ENCODE data around the gene REEP6. TPM values are rescaled to one million over a fixed set of nuclear protein-coding genes. Genes with fewer than 3 reads are reported as not detected.

The REEP6 gene
- total and polyA plus RNA-seq, 10 donors: 0.65 to 2.6 (median 1.6) TPM; not detected in 1

DNA sequence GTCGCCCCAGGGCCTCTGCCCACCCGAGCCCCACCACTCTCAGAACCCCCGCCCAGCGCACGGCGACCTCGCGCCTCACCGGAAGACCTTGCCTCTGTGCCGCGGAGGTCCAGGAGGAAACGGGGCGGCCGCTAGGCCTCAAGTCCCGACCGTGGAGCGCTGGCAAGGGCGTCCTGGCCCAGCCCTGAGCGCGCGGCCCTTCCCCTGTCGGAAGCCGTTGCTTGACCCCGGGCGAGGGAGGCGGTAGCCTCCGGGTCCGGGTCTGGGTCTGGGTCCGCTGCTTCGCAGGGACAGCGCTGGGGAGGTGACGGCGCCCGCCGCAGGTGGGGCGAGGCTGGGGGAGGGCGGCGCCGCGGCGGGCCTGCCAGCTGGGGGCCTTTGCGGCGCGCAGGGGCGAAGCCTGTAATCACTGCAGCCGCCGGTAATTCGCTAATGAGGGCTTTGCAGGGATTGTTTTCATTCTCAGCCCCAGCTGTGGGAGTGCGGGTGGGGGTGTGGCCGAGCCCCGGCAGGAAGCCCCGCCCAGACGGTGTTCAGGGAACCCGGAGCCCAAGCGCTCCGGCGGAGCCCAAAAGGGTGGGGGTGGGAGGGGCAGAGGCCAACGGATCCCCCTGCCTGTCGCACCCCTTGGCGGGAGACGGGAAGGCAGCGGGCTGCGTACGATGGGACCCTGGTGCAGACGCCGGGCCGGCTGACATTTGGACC lies 20.5 kb upstream of the REEP6 start:
- TF ChIP-seq POLR2AphosphoS5 (IDR thresholded peaks at IDR 0.05) (peak; percentile 17 to 59 (median 24)), POLR2A (IDR thresholded peaks at IDR 0.05) (no peak)
- peaks cover 0 to 33% (median 13%) of the 10 kb centered on the region in 6 donors for H3K36me3 ChIP-seq
- peak; percentile 90 for DNase-seq
- peak overlapping the region; percentile 33 to 72 (median 46) for H3K4me3 ChIP-seq
- peaks cover 21 to 87% (median 75%) of the 10 kb centered on the region in 7 donors for H3K27me3 ChIP-seq (replicated peaks in 1 of 7)
- H3K27ac ChIP-seq: peak overlapping the region in 1 of 8 donors; percentile 3
- intact Hi-C loops (cut with DNase I; ENCODE audit: low total_unique reads): no loop called here
- H3K4me1 ChIP-seq: peaks cover 50 to 97% (median 72%) of the 10 kb centered on the region in 6 donors
- 0 to 1% (median 1%) methylated on average over 10 to 67 of the region's 67 CpGs for WGBS, 5 donors
- H3K9me3 ChIP-seq: no peaks in the 10 kb centered on the region

- H3K27ac ChIP-seq: no peak overlapping the region
- intact Hi-C loops (cut with DNase I; ENCODE audit: low total_unique reads): no loop called here
- H3K27me3 ChIP-seq (replicated peaks in 1 of 7): peaks cover 21 to 81% (median 69%) of the 10 kb centered on the region in 7 donors
- H3K4me3 ChIP-seq: peak overlapping the region; percentile 33 to 72 (median 46)
- 6 to 10% (median 8%) methylated on average over 25 to 28 of the region's 28 CpGs for WGBS, 5 donors
- TF ChIP-seq POLR2AphosphoS5 (IDR thresholded peaks at IDR 0.05) (peak in 1 of 3 donors; percentile 8), POLR2A (IDR thresholded peaks at IDR 0.05) (no peak)
- TF ChIP-seq, protein P1, sequence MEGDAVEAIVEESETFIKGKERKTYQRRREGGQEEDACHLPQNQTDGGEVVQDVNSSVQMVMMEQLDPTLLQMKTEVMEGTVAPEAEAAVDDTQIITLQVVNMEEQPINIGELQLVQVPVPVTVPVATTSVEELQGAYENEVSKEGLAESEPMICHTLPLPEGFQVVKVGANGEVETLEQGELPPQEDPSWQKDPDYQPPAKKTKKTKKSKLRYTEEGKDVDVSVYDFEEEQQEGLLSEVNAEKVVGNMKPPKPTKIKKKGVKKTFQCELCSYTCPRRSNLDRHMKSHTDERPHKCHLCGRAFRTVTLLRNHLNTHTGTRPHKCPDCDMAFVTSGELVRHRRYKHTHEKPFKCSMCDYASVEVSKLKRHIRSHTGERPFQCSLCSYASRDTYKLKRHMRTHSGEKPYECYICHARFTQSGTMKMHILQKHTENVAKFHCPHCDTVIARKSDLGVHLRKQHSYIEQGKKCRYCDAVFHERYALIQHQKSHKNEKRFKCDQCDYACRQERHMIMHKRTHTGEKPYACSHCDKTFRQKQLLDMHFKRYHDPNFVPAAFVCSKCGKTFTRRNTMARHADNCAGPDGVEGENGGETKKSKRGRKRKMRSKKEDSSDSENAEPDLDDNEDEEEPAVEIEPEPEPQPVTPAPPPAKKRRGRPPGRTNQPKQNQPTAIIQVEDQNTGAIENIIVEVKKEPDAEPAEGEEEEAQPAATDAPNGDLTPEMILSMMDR (IDR thresholded peaks at IDR 0.05 in 8 of 11, conservative IDR thresholded peaks at IDR 0.05 in 3 of 11): no peak
- no peaks in the 10 kb centered on the region for H3K9me3 ChIP-seq
- peaks cover 47 to 97% (median 66%) of the 10 kb centered on the region in 6 donors for H3K4me1 ChIP-seq
- no peak for DNase-seq
- H3K36me3 ChIP-seq: peaks cover 0 to 36% (median 16%) of the 10 kb centered on the region in 6 donors
Measured at GRCh38 chr19:1471010-1471514, 19.9 kb upstream of the REEP6 start.

- intact Hi-C loops (cut with DNase I; ENCODE audit: low total_unique reads): no loop called here
- Histone ChIP-seq H3K9me3 (no peaks in the 10 kb centered on the region), H3K4me3 (peak overlapping the region in 5 of 8 donors; percentile 43 to 72 (median 47)), H3K27ac (no peak overlapping the region), H3K4me1 (peaks cover 43 to 96% (median 63%) of the 10 kb centered on the region in 6 donors), H3K27me3 (replicated peaks in 1 of 7) (peaks cover 21 to 75% (median 64%) of the 10 kb centered on the region in 7 donors), H3K36me3 (peaks cover 0 to 36% (median 21%) of the 10 kb centered on the region in 6 donors)
- TF ChIP-seq POLR2A (IDR thresholded peaks at IDR 0.05) (no peak), POLR2AphosphoS5 (IDR thresholded peaks at IDR 0.05) (peak in 1 of 3 donors; percentile 4)
- TF ChIP-seq, protein P1 (IDR thresholded peaks at IDR 0.05 in 8 of 11, conservative IDR thresholded peaks at IDR 0.05 in 3 of 11): no peak
- DNase-seq: no peak
- 21 to 39% (median 24%) methylated on average over 16 to 24 of the region's 24 CpGs for WGBS, 5 donors
Measured at GRCh38 chr19:1471515-1472160, 19.3 kb upstream of the REEP6 start.

DNA sequence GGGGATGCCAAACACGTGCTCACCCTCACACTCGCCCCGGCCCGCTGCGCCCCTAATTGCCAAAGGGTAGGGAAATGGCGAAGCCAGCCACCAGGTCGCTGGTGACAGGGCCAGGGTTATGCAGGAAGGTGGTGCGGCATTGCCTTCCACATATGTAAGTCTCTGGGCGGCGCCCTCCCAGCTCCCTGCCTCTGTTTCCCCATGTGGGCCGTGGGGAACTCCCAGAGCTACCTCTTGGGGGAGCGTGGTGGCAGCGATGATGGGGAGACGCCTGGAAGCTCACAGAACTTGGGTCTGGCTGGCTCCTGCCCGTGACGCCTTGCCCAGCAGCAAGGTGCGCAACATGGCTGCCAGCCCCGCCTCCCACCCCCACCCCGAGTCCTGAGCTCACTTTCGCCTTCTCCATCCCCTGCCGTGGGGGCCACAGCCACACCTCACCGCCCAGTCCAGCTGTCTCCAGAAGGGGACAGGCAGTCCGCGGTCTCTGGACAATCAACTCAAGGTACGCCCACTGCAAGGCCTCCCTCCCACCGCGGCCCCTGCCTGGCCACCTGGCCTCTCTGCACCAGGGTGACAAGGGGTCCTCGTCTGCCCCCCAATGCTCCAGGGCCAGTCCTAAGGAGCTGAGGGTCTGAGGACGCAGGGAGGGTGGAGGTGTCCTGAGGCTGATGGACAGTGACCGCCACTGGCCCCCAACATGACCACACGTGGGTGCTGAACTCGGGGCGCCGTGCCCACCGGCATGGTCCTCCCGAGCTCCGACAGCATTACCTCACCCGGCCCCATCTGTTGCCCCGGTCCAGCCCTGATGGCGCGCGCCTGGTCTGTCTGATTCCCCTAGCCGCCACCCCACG lies 18.5 kb upstream of the REEP6 start:
- peak in 1 of 3 donors; percentile 47 for TF ChIP-seq POLR2AphosphoS5 (IDR thresholded peaks at IDR 0.05)
- TF ChIP-seq, protein P1 (IDR thresholded peaks at IDR 0.05 in 8 of 11, conservative IDR thresholded peaks at IDR 0.05 in 3 of 11): no peak
- 57 to 69% (median 62%) methylated on average over 21 to 44 of the region's 44 CpGs for WGBS, 5 donors
- Histone ChIP-seq H3K9me3 (no peaks in the 10 kb centered on the region), H3K27me3 (replicated peaks in 1 of 7) (peaks cover 19 to 67% (median 55%) of the 10 kb centered on the region in 7 donors), H3K4me3 (no peak overlapping the region), H3K4me1 (peaks cover 38 to 96% (median 62%) of the 10 kb centered on the region in 6 donors), H3K36me3 (peaks cover 0 to 41% (median 25%) of the 10 kb centered on the region in 6 donors), H3K27ac (no peak overlapping the region)
- DNase-seq: no peak
- intact Hi-C loops (cut with DNase I; ENCODE audit: low total_unique reads): no loop called here
